GM23338 (cell line): ENCODE data around the gene SLC25A48. TPM values are rescaled to one million over a fixed set of nuclear protein-coding genes. Genes with fewer than 3 reads are reported as not detected.

ENCODE experiments used
- ATAC-seq: fragments of 200-7000 bp; cut with Tn5 transposase; 3 replicates; pipeline ENCODE4 v1.9.1; 2020
- DNase-seq: peaks from one replicate; pipeline ENCODE4 v3.0.0-alpha.2; 2015; ENCODE audit warnings: low spot score
- H2AFZ ChIP-seq: fragments of 200-600 bp; sonication (generic); 2 replicates; pipeline ENCODE4 v1.8.0; 2016; ENCODE audit warnings: antibody characterized with exemption, mild to moderate bottlenecking, moderate library complexity
- H3F3A ChIP-seq: fragments of 200-600 bp; sonication (generic); replicated peaks from 2 replicates; pipeline ENCODE4 v1.8.0; 2017; ENCODE audit warnings: antibody characterized with exemption, mixed run types, low read depth
- H3K27ac ChIP-seq: fragments of 200-600 bp; sonication (generic); 2 replicates; pipeline ENCODE4 v1.6.1; 2016; ENCODE audit warnings: low read depth
- H3K27me3 ChIP-seq: fragments of 200-600 bp; sonication (generic); 2 replicates; pipeline ENCODE4 v1.8.0; 2016; ENCODE audit warnings: mild to moderate bottlenecking, mixed run types, moderate library complexity; ENCODE audit not compliant: insufficient read depth
- H3K36me3 ChIP-seq: fragments of 200-600 bp; sonication (generic); 2 replicates; pipeline ENCODE4 v1.8.0; 2016; ENCODE audit warnings: mild to moderate bottlenecking; ENCODE audit not compliant: insufficient read depth
- H3K4me1 ChIP-seq: fragments of 200-600 bp; sonication (generic); 2 replicates; pipeline ENCODE4 v1.8.0; 2016; ENCODE audit warnings: mild to moderate bottlenecking, moderate library complexity; ENCODE audit not compliant: insufficient read depth
- H3K4me2 ChIP-seq: fragments of 200-600 bp; sonication (generic); 2 replicates; pipeline ENCODE4 v1.7.1; 2017; ENCODE audit warnings: mixed run types
- H3K4me3 ChIP-seq: fragments of 200-600 bp; sonication (generic); 2 replicates; pipeline ENCODE4 v1.6.1; 2016; ENCODE audit warnings: mixed run types
- H3K79me2 ChIP-seq: fragments of 200-600 bp; sonication (generic); replicated peaks from 2 replicates; pipeline ENCODE4 v1.8.0; 2017; ENCODE audit warnings: mild to moderate bottlenecking; ENCODE audit not compliant: insufficient read depth
- H3K9me2 ChIP-seq: fragments of 200-600 bp; sonication (generic); 2 replicates; pipeline ENCODE4 v1.8.0; 2017; ENCODE audit not compliant: insufficient read depth
- H4K20me1 ChIP-seq: fragments of 200-600 bp; sonication (generic); replicated peaks from 2 replicates; pipeline ENCODE4 v1.8.0; 2017; ENCODE audit warnings: mild to moderate bottlenecking; ENCODE audit not compliant: insufficient read depth
- H3K27ac Mint-ChIP-seq: 2 replicates; pipeline ENCODE4 v1.8.0; 2020; ENCODE audit warnings: inconsistent platforms, mild to moderate bottlenecking, moderate library complexity, mixed read lengths
- H3K27me3 Mint-ChIP-seq: 3 replicates; pipeline ENCODE4 v1.8.0; 2022; ENCODE audit warnings: low read depth, mild to moderate bottlenecking, moderate library complexity, mixed read lengths, inconsistent platforms; ENCODE audit not compliant: insufficient read depth, poor library complexity
- H3K36me3 Mint-ChIP-seq: 3 replicates; pipeline ENCODE4 v1.8.0; 2021; ENCODE audit warnings: low read depth, mild to moderate bottlenecking, inconsistent platforms, moderate library complexity, mixed read lengths
- H3K4me1 Mint-ChIP-seq: 3 replicates; pipeline ENCODE4 v1.8.0; 2020; ENCODE audit warnings: mild to moderate bottlenecking, inconsistent platforms, mixed read lengths
- H3K4me3 Mint-ChIP-seq: 3 replicates; pipeline ENCODE4 v1.8.0; 2021; ENCODE audit warnings: moderate library complexity, mild to moderate bottlenecking, inconsistent platforms, mixed read lengths
- H3K9me3 Mint-ChIP-seq: 3 replicates; pipeline ENCODE4 v1.8.0; 2020; ENCODE audit warnings: moderate library complexity, mild to moderate bottlenecking, inconsistent platforms, mixed read lengths
- CREB1 ChIP-seq: fragments of 250-450 bp; sonication (Bioruptor Pico); IDR thresholded peaks from 2 replicates; pipeline ENCODE4 v1.5.0; 2020; ENCODE audit warnings: low read depth, mild to moderate bottlenecking, moderate library complexity
- CTCF ChIP-seq, 2 experiments: fragments of 200-600 bp in 1 of 2; sonication (generic) in 1 of 2; conservative IDR thresholded peaks; 2 replicates each; pipeline versions ENCODE4 v1.5.1 to v1.6.1; 2016 to 2017; ENCODE audit warnings: antibody characterized with exemption in 2 of 2, low read depth in 2 of 2, mild to moderate bottlenecking in 2 of 2, moderate library complexity in 1 of 2
- ETS1 ChIP-seq: IDR thresholded peaks from 2 replicates; pipeline ENCODE4 v1.6.1; 2016; ENCODE audit warnings: antibody characterized with exemption
- EZH2 ChIP-seq: fragments of 200-600 bp; sonication (generic); IDR thresholded peaks from one replicate; pipeline ENCODE4 v1.8.0; 2017; ENCODE audit warnings: antibody characterized with exemption, mild to moderate bottlenecking, low read depth; ENCODE audit not compliant: unreplicated experiment
- JUNB ChIP-seq: IDR thresholded peaks from one replicate; pipeline ENCODE4 v1.6.1; 2016; ENCODE audit warnings: antibody characterized with exemption; ENCODE audit not compliant: unreplicated experiment
- NANOG ChIP-seq: IDR thresholded peaks from 2 replicates; pipeline ENCODE4 v1.6.1; 2016; ENCODE audit warnings: antibody characterized with exemption, borderline replicate concordance
- ZNF462 ChIP-seq: fragments of 250-450 bp; sonication (Bioruptor Pico); IDR thresholded peaks from 2 replicates; pipeline ENCODE4 v1.5.0; 2020; ENCODE audit warnings: mild to moderate bottlenecking, moderate library complexity
- polyA plus RNA-seq: library from polyadenylated mRNA; unstranded; fragments of >200 nt; fragmentation: Nextera tagmentation; extraction: Ambion mirVana; gene quantifications from 2 replicates; pipeline ENCODE4 v1.2.1, GENCODE V29; 2016
- total RNA-seq: library from RNA; depleted of rRNA; stranded (reverse); fragments of >200 nt; shearing (Covaris generic); gene quantifications from 2 replicates; pipeline ENCODE4 v1.2.3, GENCODE V29; 2014

The SLC25A48 gene
- total and polyA plus RNA-seq, 2 experiments from 2014 or later = 1.1 to 1.5 TPM

- TF ChIP-seq ZNF462 (CRISPR knock-in tag) (no peak), NANOG (no peak), CREB1 (CRISPR knock-in tag) (no peak), JUNB (no peak)
These were observed 51.7 kb downstream of the SLC25A48 start (continued) for GRCh38 chr5:135886136-135886535.

GRCh38 chr5:135887447-135887864, 53.0 kb downstream of the SLC25A48 start:
- H4K20me1 ChIP-seq = no peaks in the 10 kb centered on the region
- H3K4me3 ChIP-seq = peak overlapping the region; percentile 32; the same call in 1 of the 2 replicates
- no peaks in the 10 kb centered on the region for H3K36me3 ChIP-seq
- Mint-ChIP-seq H3K4me3 (peak overlapping the region; percentile 60), H3K4me1 (peaks cover 19% of the 10 kb centered on the region), H3K27ac (no peak overlapping the region), H3K36me3 (no peaks in the 10 kb centered on the region), H3K9me3 (no peaks in the 10 kb centered on the region), H3K27me3 (peaks cover 8% of the 10 kb centered on the region)
- H3K4me2 ChIP-seq = peak overlapping the region; percentile 30; the same call in 1 of the 2 replicates
- H3K4me1 ChIP-seq = 0 out of 2 replicates have a peak, but pooled peaks cover 4% of the 10 kb centered on the region
- H3K79me2 ChIP-seq = no peaks in the 10 kb centered on the region
- ATAC-seq (peak; percentile 85), DNase-seq (peak; percentile 89)
- H2AFZ ChIP-seq = peak overlapping the region; percentile 85
- H3K27me3 ChIP-seq = peaks cover 13% of the 10 kb centered on the region; the same call in 1 of the 2 replicates
- no peak overlapping the region for H3K27ac ChIP-seq
- no peaks in the 10 kb centered on the region for H3F3A ChIP-seq
- H3K9me2 ChIP-seq = no peaks in the 10 kb centered on the region
- TF ChIP-seq EZH2 (no peak), ETS1 (no peak), CTCF (conservative IDR thresholded peaks at IDR 0.05; ENCODE audit: low read depth in 2 of 2) (peak; percentile 86 to 88)
